Measurements from ENCODE around the gene KCNMB2.

KCNMB2 gene

DNA sequence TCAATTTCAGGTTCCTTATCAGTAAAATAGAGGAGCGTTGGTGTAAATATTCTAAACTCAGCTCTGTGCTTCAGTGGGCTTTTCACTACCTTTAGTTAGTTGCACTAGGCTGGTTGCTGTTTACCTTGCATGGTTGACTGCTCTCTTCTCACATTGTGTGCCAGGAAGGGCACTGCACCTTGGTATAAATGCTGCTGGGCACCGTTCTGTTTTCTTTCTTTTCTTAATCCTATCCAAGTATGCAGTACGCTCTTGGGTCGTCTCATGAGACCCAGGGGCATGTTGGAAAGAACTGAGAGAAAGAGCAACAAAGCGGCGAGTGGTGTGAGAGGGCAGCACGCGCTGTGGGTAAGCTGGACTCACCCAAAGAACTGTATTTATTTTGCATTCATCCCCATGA is 22.4 kb downstream of the KCNMB2 start:
- no peak for TF ChIP-seq CTCF (IDR thresholded peaks at IDR 0.05; ENCODE audit: borderline replicate concordance, insufficient read depth, low read depth, low read length)
- no peak overlapping the region for H3K4me3 ChIP-seq (ENCODE audit: low read depth, low read length)

DNA sequence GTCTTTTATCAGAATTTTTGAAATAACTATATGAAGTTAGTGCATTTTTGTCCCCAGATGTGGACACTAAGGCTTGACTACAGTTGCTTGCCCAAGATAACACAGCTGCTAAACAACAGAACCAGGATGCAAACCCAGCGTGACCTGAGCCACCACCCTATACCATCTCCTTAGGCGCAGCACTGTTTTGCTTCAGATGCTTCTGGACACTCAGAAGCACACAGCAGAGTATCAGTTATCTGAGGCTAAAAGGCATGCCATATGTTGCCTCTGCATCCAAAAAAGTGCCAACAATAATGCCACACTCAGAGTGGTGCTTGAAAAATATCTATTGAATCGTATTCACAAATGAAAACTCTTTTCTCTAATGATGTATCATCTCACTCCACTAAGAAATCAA is 24.5 kb downstream of the KCNMB2 start:
- TF ChIP-seq CTCF (IDR thresholded peaks at IDR 0.05; ENCODE audit: borderline replicate concordance, insufficient read depth, low read depth, low read length): no peak

DNA sequence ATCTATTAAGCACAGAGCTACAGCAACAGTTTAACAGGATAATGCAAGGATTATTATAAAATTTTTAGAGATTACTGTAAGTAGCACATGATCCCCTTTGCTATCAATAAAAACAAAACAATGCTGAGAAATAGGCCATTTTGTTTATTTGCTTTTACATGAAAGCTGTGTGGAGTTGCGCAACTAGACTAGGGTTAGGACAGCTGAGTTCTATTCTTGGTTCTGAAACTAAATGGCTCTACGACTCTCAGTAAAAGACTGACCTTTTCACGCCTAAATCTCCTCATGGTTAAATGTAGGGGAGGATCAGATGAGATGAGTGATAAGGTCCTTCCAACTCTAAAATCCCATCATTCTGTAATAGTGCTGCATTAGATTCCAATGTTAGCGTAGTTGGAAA is 25.0 kb downstream of the KCNMB2 start:
- TF ChIP-seq CTCF (IDR thresholded peaks at IDR 0.05; ENCODE audit: borderline replicate concordance, insufficient read depth, low read depth, low read length): no peak
- H3K4me3 ChIP-seq (ENCODE audit: low read depth, low read length): no peak overlapping the region

More for the DNA sequence above, 24.5 kb downstream of the KCNMB2 start:
- peak overlapping the region; percentile 10 for H3K4me3 ChIP-seq (ENCODE audit: low read depth, low read length)

DNA sequence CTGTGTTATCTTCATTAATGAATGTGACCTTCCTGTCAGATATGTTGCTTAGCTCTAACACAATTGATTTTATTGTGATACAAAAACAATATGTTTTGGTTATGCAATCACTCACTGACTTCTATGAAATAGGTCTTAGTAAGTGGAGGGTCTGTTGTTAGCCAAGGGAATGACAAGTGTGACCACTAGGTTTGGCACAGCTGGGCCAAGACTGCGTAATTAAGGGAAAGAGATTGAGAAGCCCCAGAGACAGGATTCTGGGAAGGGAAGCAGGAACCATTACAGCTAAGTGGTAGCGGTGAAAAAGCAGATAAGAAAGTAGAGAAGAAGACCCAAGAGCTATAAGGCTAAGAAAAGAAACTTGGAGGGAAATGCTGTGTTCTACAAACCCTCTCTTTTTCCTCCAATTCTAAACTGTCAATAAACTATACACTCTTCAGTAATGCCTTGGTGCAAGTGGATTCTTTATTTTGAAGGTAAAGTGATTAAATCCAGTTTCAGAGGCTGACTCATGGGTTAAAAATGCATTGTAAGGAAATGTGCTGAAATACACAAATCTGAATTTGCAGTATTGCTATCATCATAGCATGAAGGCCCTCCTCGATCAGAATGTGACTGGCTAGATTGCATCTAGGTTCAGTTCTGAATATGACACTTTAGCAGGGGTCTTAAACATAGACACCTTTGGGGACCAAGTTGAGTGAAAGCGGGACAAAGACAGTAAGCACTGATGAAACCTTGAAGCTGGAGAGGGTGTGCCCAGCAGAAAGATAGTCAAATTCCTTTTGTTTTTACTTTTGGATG is 26.1 kb downstream of the KCNMB2 start:
- TF ChIP-seq CTCF (IDR thresholded peaks at IDR 0.05; ENCODE audit: borderline replicate concordance, insufficient read depth, low read depth, low read length): no peak
- no peak overlapping the region for H3K4me3 ChIP-seq (ENCODE audit: low read depth, low read length)

DNA sequence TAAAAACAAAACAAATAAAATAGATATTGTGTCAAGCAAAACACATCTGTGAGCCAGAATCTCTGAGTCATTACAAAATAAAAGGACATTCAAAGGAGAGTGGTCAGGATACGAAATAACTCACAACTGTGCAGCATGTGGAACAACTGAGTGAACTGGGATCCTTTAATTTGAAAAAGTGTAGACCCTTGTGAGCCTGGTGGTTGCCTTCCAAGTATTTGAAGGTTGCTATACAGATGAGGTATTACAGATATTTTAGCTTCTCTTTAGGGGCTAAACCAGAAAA is 26.7 kb downstream of the KCNMB2 start:
- no peak overlapping the region for H3K4me3 ChIP-seq (ENCODE audit: low read depth, low read length)
- TF ChIP-seq CTCF (IDR thresholded peaks at IDR 0.05; ENCODE audit: borderline replicate concordance, insufficient read depth, low read depth, low read length): no peak

DNA sequence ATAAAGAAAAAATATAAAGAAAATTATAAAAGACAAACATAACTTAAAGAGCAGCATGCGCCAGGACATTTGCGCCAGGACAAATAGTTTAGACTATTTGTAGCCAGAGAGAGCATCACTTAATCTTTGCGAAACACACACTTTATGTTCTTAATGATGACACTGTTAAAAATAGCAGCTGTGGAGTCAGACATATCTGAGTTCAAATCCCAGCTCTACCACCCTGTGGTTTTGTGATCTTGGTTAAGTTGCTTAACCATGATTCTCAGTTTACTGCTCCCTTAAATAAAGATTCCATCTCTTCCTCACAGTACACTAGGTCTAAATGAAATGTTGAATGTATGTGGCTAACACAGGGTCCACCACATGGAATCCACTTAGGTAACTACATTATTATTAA is 31.4 kb downstream of the KCNMB2 start:
- TF ChIP-seq CTCF (IDR thresholded peaks at IDR 0.05; ENCODE audit: borderline replicate concordance, insufficient read depth, low read depth, low read length): no peak
- no peak overlapping the region for H3K4me3 ChIP-seq (ENCODE audit: low read depth, low read length)

DNA sequence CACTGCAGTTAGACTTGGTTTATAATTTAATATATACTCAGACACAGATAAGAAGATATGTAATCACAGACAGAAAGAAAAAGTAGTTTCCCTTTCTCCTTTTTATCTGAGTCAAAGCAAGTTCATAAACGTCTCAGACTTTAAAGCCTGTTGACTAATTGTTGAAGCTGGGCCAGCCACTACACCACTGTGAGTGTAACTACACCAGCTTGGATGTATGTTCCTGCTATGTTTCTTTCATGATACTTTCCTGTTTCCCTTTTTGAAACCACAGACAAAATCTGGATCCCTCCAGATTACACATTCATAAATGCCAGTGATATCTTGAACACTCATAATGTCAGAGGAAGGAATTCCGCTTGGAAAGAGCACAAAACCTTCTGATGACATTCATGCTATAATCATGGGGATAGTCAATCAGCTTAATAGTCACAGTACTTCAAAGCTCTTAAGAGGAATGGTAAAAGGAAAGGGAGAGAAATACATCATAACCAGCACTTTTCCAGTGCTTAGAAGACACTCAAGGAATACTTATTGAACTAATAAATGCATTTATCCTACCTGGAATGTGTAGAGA is 32.0 kb downstream of the KCNMB2 start:
- H3K4me3 ChIP-seq (ENCODE audit: low read depth, low read length): no peak overlapping the region
- no peak for TF ChIP-seq CTCF (IDR thresholded peaks at IDR 0.05; ENCODE audit: borderline replicate concordance, insufficient read depth, low read depth, low read length)
